NOMO-1 (cell line): ENCODE results near the gene NT5C.

Experiments used
- DNase-seq, 2 experiments: peaks; one replicate each; lab custom pipeline; 2025; ENCODE audit not compliant: unreplicated experiment in 2 of 2; lab: John Stamatoyannopoulos, UW

Gene NT5C

GRCh38 chr17:75124041-75124818 is 7.3 kb downstream of the NT5C start:
- DNase-seq, result no peak

GRCh38 chr17:75118307-75118706 is 13.2 kb downstream of the NT5C start:
- DNase-seq, result no peak

DNA sequence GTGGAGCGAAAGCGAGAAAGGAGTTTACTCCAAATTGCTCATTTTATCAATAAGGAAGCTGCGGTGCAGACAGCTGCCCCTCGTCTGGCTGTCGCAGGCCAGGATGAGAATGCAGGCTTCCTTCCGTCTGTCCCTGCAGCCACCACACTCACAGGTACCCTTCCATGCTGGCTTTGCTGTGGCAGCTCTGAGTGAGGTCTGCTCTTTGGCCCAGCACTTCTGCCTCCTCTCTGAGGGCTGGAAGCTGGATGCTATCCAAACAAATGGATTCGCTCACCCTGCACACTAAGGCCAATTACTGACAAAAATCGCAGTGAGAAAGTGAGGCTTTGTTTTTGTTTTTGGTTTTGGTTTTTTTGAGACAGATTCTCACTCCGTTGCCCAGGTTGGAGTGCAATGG is 14.8 kb downstream of the NT5C start:
- DNase-seq, result no peak

DNA sequence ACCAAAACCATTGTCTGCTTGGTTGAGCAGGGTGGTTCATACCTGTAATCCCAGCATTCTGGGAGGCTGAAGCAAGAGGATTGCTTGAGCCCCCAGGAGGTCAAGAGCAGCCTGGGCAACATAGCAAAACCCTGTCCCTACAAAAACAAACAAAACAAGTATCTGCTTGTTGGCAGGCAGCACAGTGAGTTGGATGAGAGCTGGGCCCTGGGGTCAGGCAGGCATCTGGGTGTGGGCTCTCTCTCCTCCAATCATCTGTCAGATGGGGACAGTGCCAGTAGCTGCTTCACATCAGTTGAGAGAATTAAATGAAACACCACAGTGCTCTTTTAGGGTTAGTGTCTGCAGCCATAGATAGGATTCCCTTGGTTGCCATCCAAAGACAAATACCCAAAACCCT is 16.0 kb downstream of the NT5C start:
- no peak for DNase-seq

- no peak for DNase-seq
Observed at GRCh38 chr17:75114552-75115314, 16.8 kb downstream of the NT5C start.

GRCh38 chr17:75113798-75114551 is 17.6 kb downstream of the NT5C start:
- peak; percentile 64 to 91 for DNase-seq

DNA sequence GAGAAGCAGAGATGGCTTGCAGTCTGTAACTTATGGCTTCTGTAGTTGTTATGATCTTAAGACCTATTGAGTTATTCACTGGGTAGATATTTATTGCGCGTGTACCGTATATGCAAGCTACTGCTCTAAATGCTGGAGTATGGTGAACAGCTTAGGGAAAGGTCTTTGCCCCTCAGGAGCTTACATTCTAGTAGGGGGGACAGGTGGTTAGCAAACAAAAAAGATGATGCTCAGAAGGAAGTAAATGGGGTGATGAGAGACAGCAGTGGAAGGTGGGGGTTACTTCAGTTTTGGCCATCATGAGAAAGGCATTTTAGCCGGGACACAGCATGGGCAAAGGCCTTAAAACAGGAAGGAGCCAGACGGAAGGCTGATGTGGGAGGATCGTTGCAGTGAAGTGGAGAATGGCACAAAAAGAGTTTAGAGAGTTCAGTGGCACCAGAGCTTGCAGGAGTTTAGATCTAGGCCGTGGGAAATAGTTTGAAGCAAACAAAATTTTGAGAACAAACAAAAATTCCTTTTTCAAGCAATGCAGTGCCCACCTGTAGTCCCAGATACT is 19.7 kb downstream of the NT5C start:
- DNase-seq, result no peak

GRCh38 chr17:75110234-75110937 is 21.2 kb downstream of the NT5C start:
- DNase-seq, result peak; percentile 24 to 43

DNA sequence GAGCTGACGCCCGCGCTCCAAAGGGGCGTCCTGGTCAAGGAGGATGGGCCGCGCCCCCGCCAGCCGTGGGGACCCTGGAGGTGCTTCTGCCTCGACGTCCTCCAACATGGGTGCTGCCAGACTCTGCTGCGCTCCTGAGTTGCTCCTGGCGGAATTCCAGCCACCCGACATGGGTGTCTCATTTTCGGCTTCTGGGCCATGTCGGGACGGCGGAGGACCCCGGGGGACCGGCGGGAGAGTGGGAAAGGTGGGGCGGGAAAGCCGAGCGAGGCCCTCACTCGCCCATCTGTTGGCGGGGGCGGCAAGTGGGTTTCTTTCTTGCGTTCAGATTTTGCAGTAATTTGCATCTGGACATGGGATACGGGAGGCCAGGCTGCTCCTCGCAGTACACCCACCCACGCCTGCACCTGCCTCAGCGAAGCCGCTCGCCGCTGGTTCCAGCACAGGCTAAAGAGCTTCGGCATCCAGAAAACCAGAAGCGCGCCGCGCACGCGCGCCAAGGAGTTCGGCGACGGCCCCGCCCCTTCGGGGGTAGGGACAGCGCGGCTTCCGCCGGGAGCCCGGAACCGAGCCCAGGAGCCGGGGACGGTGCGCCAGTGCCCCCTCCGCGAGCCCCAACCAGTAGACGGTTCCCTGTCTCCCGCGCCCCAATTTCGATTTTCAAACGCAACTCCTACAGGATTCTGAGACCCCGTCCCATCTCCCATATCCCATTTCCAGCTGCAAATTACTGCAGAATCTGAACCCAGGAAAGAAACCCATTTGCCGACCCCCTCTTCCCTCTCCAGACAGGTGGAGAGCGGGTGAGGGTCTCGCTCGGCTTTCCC is 21.9 kb downstream of the NT5C start, which contains the start of gene ARMC7:
TSS of gene ARMC7 (plus strand) at position 563 of the 827 bp plus-strand sequence. CDS start 320 bp downstream, outside the sequence.
- DNase-seq, result peak; percentile 86 to 88

DNA sequence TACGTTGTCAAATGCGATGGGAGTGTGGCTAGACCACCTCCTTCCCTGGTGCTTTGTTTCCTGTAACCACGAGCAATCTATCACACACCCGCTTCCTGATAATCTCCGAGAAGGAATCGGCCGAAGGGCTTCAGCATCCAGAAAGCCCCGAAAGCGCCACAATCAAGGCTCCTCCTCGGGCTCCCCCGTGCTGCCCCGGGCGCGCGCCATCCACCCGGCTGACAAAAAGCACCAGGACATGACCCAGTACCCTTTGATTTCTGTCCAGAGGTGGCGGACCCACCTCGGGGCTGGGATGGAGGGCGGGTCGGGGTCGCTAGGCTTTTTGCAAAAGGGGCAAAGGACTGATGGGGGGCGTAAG is 22.5 kb downstream of the NT5C start:
- no peak for DNase-seq

- no peak for DNase-seq
Observed at GRCh38 chr17:75108193-75108592, 23.3 kb downstream of the NT5C start.

DNA sequence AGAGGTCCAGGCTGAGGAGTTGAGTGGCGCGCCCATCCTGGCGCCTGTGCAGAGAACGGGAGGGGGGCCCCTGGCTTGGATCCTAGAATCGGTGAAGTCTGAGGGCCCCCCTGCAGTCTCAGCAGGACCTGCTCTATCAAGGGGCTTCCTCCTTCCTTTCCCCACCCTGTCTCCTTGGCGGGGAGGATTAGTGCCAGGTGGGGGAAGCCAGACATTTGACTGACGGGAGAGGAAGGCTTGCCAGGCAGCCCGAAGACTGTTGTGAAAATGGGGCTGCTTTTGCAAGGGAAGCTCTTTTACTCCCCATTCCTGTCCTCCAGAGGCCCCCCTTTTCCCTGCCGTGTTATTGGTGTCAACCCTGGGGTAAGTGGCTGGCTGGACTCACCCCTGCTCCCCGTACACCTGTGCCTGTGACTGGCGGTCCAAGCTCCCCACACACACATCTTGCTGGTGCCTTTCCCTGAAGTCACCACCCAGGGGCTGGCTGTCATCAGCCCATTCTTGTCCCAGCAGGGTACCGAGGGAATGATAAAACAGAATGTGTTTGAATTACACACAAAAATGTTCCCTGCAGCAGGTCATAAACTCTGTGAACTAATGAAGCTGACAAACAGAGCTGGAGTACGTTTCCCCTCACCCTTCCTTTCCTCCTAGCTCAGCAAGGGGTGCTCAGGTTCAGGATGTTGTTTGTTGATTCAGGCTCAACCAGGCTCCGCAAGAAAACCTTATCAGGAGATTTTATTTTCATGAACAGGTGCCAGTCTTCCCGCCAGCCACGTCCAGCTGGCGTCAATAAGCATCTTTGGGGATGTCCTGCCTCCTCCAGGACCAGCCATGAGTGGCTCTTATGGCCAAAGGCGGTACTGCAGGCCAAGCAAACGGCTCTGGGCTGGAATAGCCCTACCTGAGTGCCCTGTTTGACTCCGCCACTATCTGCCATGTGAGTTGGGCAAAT is 26.1 kb downstream of the NT5C start:
- no peak for DNase-seq

- no peak for DNase-seq
Observed at GRCh38 chr17:75103601-75104554, 27.7 kb downstream of the NT5C start.

DNA sequence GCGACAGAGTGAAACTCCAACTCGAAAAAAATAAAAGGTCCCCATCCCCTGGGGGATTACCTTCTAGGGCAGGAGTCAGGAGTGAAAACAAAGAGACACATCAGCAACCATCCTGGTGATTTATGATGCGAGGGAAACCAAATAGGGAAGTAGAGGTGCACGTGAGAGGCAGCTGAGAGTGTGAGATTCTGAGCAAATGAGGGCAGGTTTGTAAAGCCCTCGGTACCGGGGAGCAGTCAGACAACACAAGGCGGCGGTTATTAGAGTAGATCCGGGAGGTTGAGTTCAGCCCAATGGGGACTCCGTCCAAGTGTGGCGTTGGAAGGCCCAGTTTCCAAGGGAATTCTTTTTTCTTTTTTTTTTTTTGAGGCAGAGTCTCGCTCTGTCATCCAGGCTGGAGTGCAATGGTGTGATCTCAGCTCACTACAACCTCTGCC is 29.1 kb downstream of the NT5C start:
- peak; percentile 49 to 80 for DNase-seq

DNA sequence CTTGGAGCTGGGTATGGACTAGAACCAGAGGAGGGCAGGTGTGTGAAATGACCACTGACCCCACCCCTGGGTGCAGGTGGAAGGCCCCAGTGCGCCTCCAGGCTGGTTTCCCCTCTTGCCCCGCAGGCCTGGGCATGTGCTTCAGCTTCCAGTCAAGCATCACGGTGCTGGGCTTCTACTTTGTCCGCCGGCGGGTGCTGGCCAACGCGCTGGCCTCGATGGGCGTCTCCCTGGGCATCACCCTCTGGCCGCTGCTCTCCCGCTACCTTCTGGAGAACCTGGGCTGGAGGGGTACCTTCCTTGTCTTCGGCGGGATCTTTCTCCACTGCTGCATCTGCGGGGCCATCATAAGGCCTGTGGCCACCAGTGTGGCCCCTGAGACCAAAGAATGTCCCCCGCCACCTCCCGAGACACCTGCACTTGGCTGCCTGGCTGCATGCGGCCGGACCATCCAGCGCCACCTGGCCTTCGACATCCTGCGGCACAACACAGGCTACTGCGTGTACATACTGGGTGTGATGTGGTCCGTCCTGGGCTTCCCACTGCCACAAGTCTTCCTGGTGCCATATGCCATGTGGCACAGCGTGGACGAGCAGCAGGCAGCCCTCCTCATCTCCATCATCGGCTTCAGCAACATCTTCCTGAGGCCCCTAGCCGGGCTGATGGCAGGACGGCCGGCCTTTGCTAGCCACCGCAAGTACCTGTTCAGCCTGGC is 31.5 kb downstream of the NT5C start:
- DNase-seq, result no peak

DNA sequence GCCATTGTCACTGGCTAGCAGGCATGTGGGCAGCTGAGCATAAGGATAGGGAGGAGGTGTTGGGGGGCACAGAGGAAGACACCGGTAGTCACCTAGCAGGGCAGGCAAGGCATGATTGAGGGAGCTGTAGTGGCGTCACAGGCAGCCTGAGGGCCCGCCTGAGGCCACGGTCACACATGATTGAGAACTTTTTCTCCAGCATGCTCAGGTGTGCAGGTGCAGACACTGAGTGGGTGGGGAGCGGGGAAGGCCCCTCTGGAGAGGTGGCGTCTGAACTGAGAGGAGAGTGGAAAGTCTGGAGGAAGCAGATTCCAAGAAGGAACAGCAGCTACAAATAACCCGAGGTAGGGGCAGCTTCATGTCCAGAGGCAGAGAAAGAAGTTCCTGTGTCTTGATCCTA is 32.7 kb downstream of the NT5C start:
- DNase-seq, result no peak

GRCh38 chr17:75097865-75098264 is 33.7 kb downstream of the NT5C start:
- DNase-seq, result no peak
